ENCODE measurements around the gene IGF2BP1. TPM values are rescaled to one million over a fixed set of nuclear protein-coding genes. Genes with fewer than 3 reads are reported as not detected.

IGF2BP1 gene
- total RNA-seq: not detected

DNA sequence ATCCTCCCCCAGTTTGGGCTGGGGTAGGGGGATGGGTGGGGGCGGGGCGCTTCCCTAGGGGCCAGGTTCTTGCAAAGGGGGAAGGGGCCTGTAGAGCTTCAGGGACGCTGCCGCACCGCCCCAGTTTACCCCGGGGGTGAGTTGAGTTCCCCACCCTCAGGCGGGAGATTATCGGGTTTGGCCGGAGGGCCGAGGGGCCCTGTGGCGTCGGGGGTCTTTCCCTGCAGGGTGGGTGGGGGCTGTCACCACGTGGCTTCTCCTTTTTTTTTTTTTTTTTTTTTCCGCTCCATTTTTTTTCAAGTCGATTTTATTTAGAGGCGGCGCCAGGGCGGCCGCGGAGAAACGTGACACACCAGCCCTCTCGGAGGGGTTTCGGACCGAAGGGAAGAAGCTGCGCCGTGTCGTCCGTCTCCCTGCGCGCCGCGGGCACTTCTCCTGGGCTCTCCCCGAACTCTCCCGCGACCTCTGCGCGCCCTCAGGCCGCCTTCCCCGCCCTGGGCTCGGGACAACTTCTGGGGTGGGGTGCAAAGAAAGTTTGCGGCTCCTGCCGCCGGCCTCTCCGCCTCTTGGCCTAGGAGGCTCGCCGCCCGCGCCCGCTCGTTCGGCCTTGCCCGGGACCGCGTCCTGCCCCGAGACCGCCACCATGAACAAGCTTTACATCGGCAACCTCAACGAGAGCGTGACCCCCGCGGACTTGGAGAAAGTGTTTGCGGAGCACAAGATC is at the start of gene IGF2BP1:
Gene IGF2BP1, plus strand, starts transcription at position 283 of the 724 bp plus-strand sequence. Its CDS starts 361 bp downstream, at position 644.
- H3K36me3 Mint-ChIP-seq (ENCODE audit: low read depth): no peaks in the 10 kb centered on the region
- H3K27me3 Mint-ChIP-seq (ENCODE audit: low read depth): peaks cover 78% of the 10 kb centered on the region
- ChIA-PET POLR2A (no interaction called here), CTCF (interaction anchor here (0.6 to 2.7 kb wide), 2 partner anchors 36 to 132 kb away, joined by 3 to 8 read pairs; no protein-coding TSS in a partner anchor)
- ATAC-seq (peak; percentile 59), DNase-seq (no peak)
- peak within 1 kb of the TSS; percentile 48 for H3K4me3 Mint-ChIP-seq
- H3K9me3 Mint-ChIP-seq (ENCODE audit: insufficient read depth): no peaks in the 10 kb centered on the region
- H3K27ac Mint-ChIP-seq: peak within 1 kb of the TSS; percentile 61
- peaks cover 30% of the 10 kb centered on the region for H3K4me1 Mint-ChIP-seq (ENCODE audit: low read depth)

DNA sequence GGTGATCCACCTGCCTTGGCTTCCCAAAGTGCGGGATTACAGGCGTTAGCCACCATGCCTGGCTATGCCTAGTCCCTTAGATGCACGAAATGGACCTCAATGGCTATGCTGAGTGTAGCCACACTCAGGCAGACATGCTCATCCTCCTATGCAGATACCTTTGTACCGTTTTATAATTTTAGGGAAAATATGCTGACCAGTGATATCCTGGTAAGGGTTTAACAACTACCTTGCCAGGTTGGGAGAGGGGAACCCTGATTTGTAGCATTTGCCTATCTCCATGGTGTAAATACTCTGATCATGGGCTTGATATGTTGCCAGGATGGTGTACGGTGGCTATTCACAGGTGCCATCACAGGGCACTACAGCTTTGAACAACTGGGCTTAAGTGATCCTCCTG is 45.6 kb upstream of the IGF2BP1 start:
- Mint-ChIP-seq H3K27me3 (ENCODE audit: low read depth) (peaks cover 8% of the 10 kb centered on the region), H3K4me1 (ENCODE audit: low read depth) (peaks cover under 1% of the 10 kb centered on the region), H3K9me3 (ENCODE audit: insufficient read depth) (no peaks in the 10 kb centered on the region), H3K4me3 (no peak overlapping the region), H3K27ac (no peak overlapping the region), H3K36me3 (ENCODE audit: low read depth) (no peaks in the 10 kb centered on the region)
- POLR2A ChIA-PET: no interaction called here
- DNase-seq: no peak
- CTCF ChIA-PET: no interaction called here
- ATAC-seq: no peak

- CTCF ChIA-PET: interaction anchor here (0.8 to 1.4 kb wide), 2 partner anchors 80 to 228 kb away, joined by 3 read pairs; no protein-coding TSS in a partner anchor
- peaks cover 9% of the 10 kb centered on the region for H3K27me3 Mint-ChIP-seq (ENCODE audit: low read depth)
- H3K9me3 Mint-ChIP-seq (ENCODE audit: insufficient read depth): no peaks in the 10 kb centered on the region
- no peak overlapping the region for H3K27ac Mint-ChIP-seq
- POLR2A ChIA-PET: interaction anchor here (0.6 kb wide), 1 partner anchor 9 kb away, joined by 3 read pairs; the partner anchor contains the start of gene SNF8
- no peak overlapping the region for H3K4me3 Mint-ChIP-seq
- DNase-seq: no peak
- H3K36me3 Mint-ChIP-seq (ENCODE audit: low read depth): no peaks in the 10 kb centered on the region
- H3K4me1 Mint-ChIP-seq (ENCODE audit: low read depth): peaks cover 4% of the 10 kb centered on the region
- peak; percentile 33 for ATAC-seq
Measured at GRCh38 chr17:48952904-48953303, 44.3 kb upstream of the IGF2BP1 start.

DNA sequence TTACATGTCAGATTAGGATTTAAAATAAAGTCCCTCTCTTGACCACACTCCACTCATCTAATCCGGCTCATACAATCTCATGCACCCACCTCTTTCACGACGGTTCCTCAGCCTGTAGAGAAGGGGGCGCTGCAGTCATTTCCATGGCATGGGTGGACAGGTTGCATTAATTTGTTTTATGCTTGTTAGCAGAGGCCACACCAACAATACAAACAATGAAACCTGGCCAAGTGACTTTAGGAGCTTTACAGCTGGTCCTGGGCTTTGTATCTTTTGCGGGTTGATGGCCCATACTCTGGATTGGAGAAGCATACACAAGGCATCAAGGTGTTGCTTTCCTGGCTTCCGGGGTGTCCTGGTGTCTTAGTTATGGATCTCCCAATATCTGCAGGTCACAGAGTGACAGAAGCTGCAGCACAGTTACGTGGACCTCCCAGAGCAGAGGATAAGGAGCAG is 42.9 kb upstream of the IGF2BP1 start:
- Mint-ChIP-seq H3K36me3 (ENCODE audit: low read depth) (no peaks in the 10 kb centered on the region), H3K9me3 (ENCODE audit: insufficient read depth) (no peaks in the 10 kb centered on the region), H3K27ac (no peak overlapping the region), H3K4me3 (no peak overlapping the region), H3K4me1 (ENCODE audit: low read depth) (peaks cover 4% of the 10 kb centered on the region), H3K27me3 (ENCODE audit: low read depth) (peaks cover 13% of the 10 kb centered on the region)
- DNase-seq: no peak
- ATAC-seq: no peak
- ChIA-PET POLR2A (interaction anchor here (0.6 to 1.5 kb wide), 2 partner anchors 9 to 177 kb away, joined by 5 to 6 read pairs; partner anchors contain the start of gene SNF8), CTCF (interaction anchor here (1.3 kb wide), 1 partner anchor 78 kb away, joined by 3 read pairs; no protein-coding TSS in a partner anchor)

- ATAC-seq (no peak), DNase-seq (no peak)
- H3K9me3 Mint-ChIP-seq (ENCODE audit: insufficient read depth): no peaks in the 10 kb centered on the region
- H3K27ac Mint-ChIP-seq: no peak overlapping the region
- H3K4me1 Mint-ChIP-seq (ENCODE audit: low read depth): peaks cover 4% of the 10 kb centered on the region
- H3K27me3 Mint-ChIP-seq (ENCODE audit: low read depth): peaks cover 26% of the 10 kb centered on the region
- ChIA-PET POLR2A (no interaction called here), CTCF (interaction anchor here (1.6 kb wide), 1 partner anchor 72 kb away, joined by 5 read pairs; no protein-coding TSS in a partner anchor)
- no peaks in the 10 kb centered on the region for H3K36me3 Mint-ChIP-seq (ENCODE audit: low read depth)
- no peak overlapping the region for H3K4me3 Mint-ChIP-seq
Measured at GRCh38 chr17:48960834-48961515, 36.2 kb upstream of the IGF2BP1 start.

- H3K36me3 Mint-ChIP-seq (ENCODE audit: low read depth): no peaks in the 10 kb centered on the region
- H3K4me3 Mint-ChIP-seq: no peak overlapping the region
- POLR2A ChIA-PET: no interaction called here
- H3K27ac Mint-ChIP-seq: no peak overlapping the region
- H3K4me1 Mint-ChIP-seq (ENCODE audit: low read depth): peaks cover 2% of the 10 kb centered on the region
- CTCF ChIA-PET: interaction anchor here (1.6 to 1.9 kb wide), 2 partner anchors 71 kb away, joined by 5 to 7 read pairs; no protein-coding TSS in a partner anchor
- H3K27me3 Mint-ChIP-seq (ENCODE audit: low read depth): peaks cover 23% of the 10 kb centered on the region
- DNase-seq (no peak), ATAC-seq (no peak)
- no peaks in the 10 kb centered on the region for H3K9me3 Mint-ChIP-seq (ENCODE audit: insufficient read depth)
Measured at GRCh38 chr17:48961516-48962233, 35.5 kb upstream of the IGF2BP1 start.

GRCh38 chr17:48970224-48970623 is 27.0 kb upstream of the IGF2BP1 start:
- ChIA-PET CTCF (interaction anchor here (2.2 kb wide), 1 partner anchor 62 kb away, joined by 6 read pairs; no protein-coding TSS in a partner anchor), POLR2A (no interaction called here)
- ATAC-seq: no peak
- peaks cover 16% of the 10 kb centered on the region for H3K27me3 Mint-ChIP-seq (ENCODE audit: low read depth)
- no peaks in the 10 kb centered on the region for H3K36me3 Mint-ChIP-seq (ENCODE audit: low read depth)
- H3K4me1 Mint-ChIP-seq (ENCODE audit: low read depth): no peaks in the 10 kb centered on the region
- no peak overlapping the region for H3K27ac Mint-ChIP-seq
- no peaks in the 10 kb centered on the region for H3K9me3 Mint-ChIP-seq (ENCODE audit: insufficient read depth)
- H3K4me3 Mint-ChIP-seq: no peak overlapping the region
- no peak for DNase-seq

GRCh38 chr17:48970865-48971687 is 26.1 kb upstream of the IGF2BP1 start:
- DNase-seq (no peak), ATAC-seq (no peak)
- no peak overlapping the region for H3K4me3 Mint-ChIP-seq
- peaks cover 14% of the 10 kb centered on the region for H3K27me3 Mint-ChIP-seq (ENCODE audit: low read depth)
- POLR2A ChIA-PET: interaction anchor here (0.6 kb wide), 1 partner anchor 69 kb away, joined by 3 read pairs; no protein-coding TSS in a partner anchor
- no peaks in the 10 kb centered on the region for H3K9me3 Mint-ChIP-seq (ENCODE audit: insufficient read depth)
- CTCF ChIA-PET: interaction anchor here (2.2 kb wide), 1 partner anchor 61 kb away, joined by 6 read pairs; no protein-coding TSS in a partner anchor
- H3K36me3 Mint-ChIP-seq (ENCODE audit: low read depth): no peaks in the 10 kb centered on the region
- no peaks in the 10 kb centered on the region for H3K4me1 Mint-ChIP-seq (ENCODE audit: low read depth)
- H3K27ac Mint-ChIP-seq: no peak overlapping the region

GRCh38 chr17:48972749-48973097 is 24.5 kb upstream of the IGF2BP1 start:
- ATAC-seq (no peak), DNase-seq (no peak)
- no peak overlapping the region for H3K4me3 Mint-ChIP-seq
- H3K27me3 Mint-ChIP-seq (ENCODE audit: low read depth): peaks cover 14% of the 10 kb centered on the region
- H3K9me3 Mint-ChIP-seq (ENCODE audit: insufficient read depth): no peaks in the 10 kb centered on the region
- POLR2A ChIA-PET: interaction anchor here (1.3 kb wide), 1 partner anchor 28 kb away, joined by 4 read pairs; the partner anchor contains the start of gene SNF8
- H3K36me3 Mint-ChIP-seq (ENCODE audit: low read depth): no peaks in the 10 kb centered on the region
- no peak overlapping the region for H3K27ac Mint-ChIP-seq
- CTCF ChIA-PET: interaction anchor here (2.2 kb wide), 1 partner anchor 294 kb away, joined by 8 read pairs; no protein-coding TSS in a partner anchor
- H3K4me1 Mint-ChIP-seq (ENCODE audit: low read depth): no peaks in the 10 kb centered on the region

DNA sequence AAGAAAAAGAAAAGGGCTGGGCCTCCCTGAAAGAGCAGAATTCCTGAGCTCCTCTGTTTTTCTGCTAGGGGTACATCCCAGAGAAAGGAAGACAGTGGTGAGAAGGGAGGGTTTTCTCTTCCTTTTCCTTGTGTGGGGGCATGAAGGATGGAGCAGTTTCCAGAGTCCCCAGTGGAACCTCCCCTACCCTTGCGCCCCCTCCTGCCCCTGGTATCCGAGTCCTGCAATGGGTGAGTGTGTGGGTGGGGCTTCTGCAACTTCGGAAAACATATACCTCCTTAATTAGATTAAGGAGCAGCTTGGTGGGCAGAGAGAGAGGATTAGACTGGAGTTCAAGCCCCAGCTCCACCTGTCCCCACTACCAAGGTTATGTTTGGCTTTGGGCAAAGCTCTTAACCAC is 23.4 kb upstream of the IGF2BP1 start:
- Mint-ChIP-seq H3K27ac (no peak overlapping the region), H3K4me1 (ENCODE audit: low read depth) (no peaks in the 10 kb centered on the region), H3K9me3 (ENCODE audit: insufficient read depth) (no peaks in the 10 kb centered on the region), H3K4me3 (no peak overlapping the region), H3K36me3 (ENCODE audit: low read depth) (no peaks in the 10 kb centered on the region), H3K27me3 (ENCODE audit: low read depth) (peaks cover 14% of the 10 kb centered on the region)
- ATAC-seq: no peak
- POLR2A ChIA-PET: interaction anchor here (1.3 kb wide), 1 partner anchor 29 kb away, joined by 4 read pairs; the partner anchor contains the start of gene SNF8
- CTCF ChIA-PET: interaction anchor here (1.4 to 2.2 kb wide), 2 partner anchors 59 to 295 kb away, joined by 7 to 8 read pairs; no protein-coding TSS in a partner anchor
- no peak for DNase-seq

Data from activated CD8-positive, alpha-beta T cell treated with anti-CD3 and anti-CD28 coated beads, Interleukin-2, amount 10 ng/mL, durations not matched to agents 7 days and 5 days (primary cell).